GM19452 (cell line): ENCODE results near the gene C20orf202.
"Not testable (repeated sequence)": the region's sequence is repeated elsewhere in the genome, so short reads cannot be mapped to it uniquely, and the experiment has no call there.

Source experiments
- ATAC-seq: cut with Tn5 transposase; IDR thresholded peaks from one replicate; pipeline ENCODE4 v1.9.1; 2021; ENCODE audit not compliant: unreplicated experiment

C20orf202 gene

GRCh38 chr20:1242530-1242929 is 39.3 kb downstream of the C20orf202 start:
- ATAC-seq: no peak

GRCh38 chr20:1245578-1245977 is 42.3 kb downstream of the C20orf202 start:
- ATAC-seq: no peak

GRCh38 chr20:1247689-1248088 is 44.4 kb downstream of the C20orf202 start:
- ATAC-seq: no peak

- not testable (repeated sequence) for ATAC-seq
Measured at GRCh38 chr20:1250282-1250681, 47.0 kb downstream of the C20orf202 start.

DNA sequence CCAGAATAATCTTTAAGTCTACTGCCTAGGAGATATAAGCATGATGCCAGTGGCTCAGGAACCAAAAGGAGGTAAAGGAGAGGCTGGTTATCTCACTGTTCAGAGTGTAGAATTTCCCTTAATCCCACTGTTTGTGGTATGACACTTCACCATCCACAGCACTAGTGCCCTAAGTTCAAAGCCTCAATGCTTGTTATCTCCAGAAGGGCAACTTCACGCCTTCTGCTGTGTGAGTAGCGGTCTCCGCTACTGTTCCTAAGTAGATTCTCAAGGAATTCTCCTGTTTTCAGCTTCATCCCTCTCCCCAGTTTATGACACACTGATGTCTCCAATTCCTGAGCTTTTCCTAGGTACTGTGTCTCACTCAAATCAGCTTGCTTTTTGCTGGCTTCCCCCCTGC is 49.2 kb downstream of the C20orf202 start:
- no peak for ATAC-seq

- no peak for ATAC-seq
Measured at GRCh38 chr20:1254254-1254653, 51.0 kb downstream of the C20orf202 start.

GRCh38 chr20:1255675-1256074 is 52.4 kb downstream of the C20orf202 start:
- no peak for ATAC-seq
